K562 (cell line): ENCODE data around the gene CARF. TPM values are rescaled to one million over a fixed set of nuclear protein-coding genes. Genes with fewer than 3 reads are reported as not detected.
A peak's percentile ranks its signal among the peaks of the same experiment; 100 is the strongest.

Source experiments
- ATAC-seq: fragments of 200-7000 bp; cut with Tn5 transposase; 3 replicates; pipeline ENCODE4 v1.9.1; 2020; ENCODE audit warnings: moderate library complexity
- BruUV-seq: library from RNA; stranded (reverse); fragments of 400-500 nt; replicated peaks from 2 replicates; lab custom pipeline; 2021; lab: Mats Ljungman, UMichigan
- CTCF ChIA-PET: fragments of 300-600 bp; formaldehyde crosslinking; extraction: SDS; loops from one replicate; lab custom pipeline; 2021; ENCODE audit warnings: low intra/inter-chr PET ratio; lab: Yijun Ruan, JAX
- POLR2A ChIA-PET: fragments of 300-600, 350-650 bp; sonication (Branson Sonifier 250); formaldehyde crosslinking; extraction: SDS; loops from one replicate; lab custom pipeline; 2021; ENCODE audit warnings: antibody characterized with exemption, inconsistent platforms; lab: Yijun Ruan, JAX
- DNase-seq, 4 experiments: peaks; one replicate each; pipeline versions ENCODE4 v3.0.0 to v3.0.0-alpha.2; 2011 to 2018; ENCODE audit warnings: low spot score in 3 of 4, mixed read lengths in 3 of 4; ENCODE audit errors: extremely low read depth in 1 of 4
- FAIRE-seq: peaks from 2 replicates; lab custom pipeline; 2011; peaks lifted over from hg19 to GRCh38; lab: Jason Lieb, UNC
- H2AFZ ChIP-seq: 2 replicates; pipeline ENCODE4 v1.6.0; 2011; ENCODE audit warnings: low read depth, low read length, control low read depth, inconsistent platforms
- H3K27ac ChIP-seq: fragments of 200-600 bp; 3 replicates; pipeline ENCODE4 v1.8.0; 2011; ENCODE audit warnings: low read depth, mild to moderate bottlenecking, control low read depth, inconsistent platforms, low read length, moderate library complexity, mixed read lengths; ENCODE audit errors: extremely low read depth
- H3K27me3 ChIP-seq, 2 experiments: fragments of 300-600 bp in 1 of 2; 2 replicates in 1 of 2; 3 replicates in 1 of 2; pipeline versions ENCODE4 v1.6.0 to v1.8.0; 2011; ENCODE audit warnings: inconsistent platforms in 2 of 2, low read length in 2 of 2, mild to moderate bottlenecking in 1 of 2, mixed read lengths in 1 of 2, moderate library complexity in 1 of 2; ENCODE audit not compliant: control insufficient read depth in 2 of 2, insufficient read depth in 2 of 2
- H3K36me3 ChIP-seq: fragments of 300-600 bp; 3 replicates; pipeline ENCODE4 v1.8.0; 2011; ENCODE audit warnings: mild to moderate bottlenecking, low read length, inconsistent platforms; ENCODE audit not compliant: control insufficient read depth, insufficient read depth
- H3K4me1 ChIP-seq, 2 experiments: fragments of 200-600 bp in 1 of 2; replicated peaks in 1 of 2; 2 replicates in 1 of 2; 3 replicates in 1 of 2; pipeline versions ENCODE4 v1.5.1 to v1.8.0; 2011; ENCODE audit warnings: inconsistent platforms in 2 of 2, low read length in 2 of 2, mild to moderate bottlenecking in 1 of 2, mixed read lengths in 1 of 2, moderate library complexity in 1 of 2; ENCODE audit not compliant: control insufficient read depth in 2 of 2, insufficient read depth in 2 of 2
- H3K4me2 ChIP-seq: 2 replicates; pipeline ENCODE4 v1.6.1; 2011; ENCODE audit warnings: low read length, control low read depth, inconsistent platforms, mixed read lengths; ENCODE audit not compliant: insufficient read depth
- H3K4me3 ChIP-seq: fragments of 200-600 bp; sonication (generic), shearing (Covaris generic); 2 replicates; pipeline ENCODE4 v1.5.1; 2016; ENCODE audit warnings: control low read depth, inconsistent platforms
- H3K79me2 ChIP-seq: fragments of 200-600 bp; 3 replicates; pipeline ENCODE4 v1.8.0; 2011; ENCODE audit warnings: low read length, inconsistent platforms; ENCODE audit not compliant: control insufficient read depth, insufficient read depth
- H3K9ac ChIP-seq, 2 experiments: 2 replicates each; pipeline versions ENCODE4 v1.6.0 to v1.6.1; 2011; ENCODE audit warnings: low read depth in 2 of 2, low read length in 2 of 2, control low read depth in 1 of 2, inconsistent platforms in 1 of 2, mild to moderate bottlenecking in 1 of 2, mixed read lengths in 1 of 2; ENCODE audit not compliant: insufficient read depth in 1 of 2
- H3K9me1 ChIP-seq: one replicate; pipeline ENCODE4 v1.6.0; 2011; ENCODE audit warnings: inconsistent platforms, mild to moderate bottlenecking, low read length, moderate library complexity; ENCODE audit not compliant: control insufficient read depth, insufficient read depth
- H3K9me3 ChIP-seq: replicated peaks from 2 replicates; pipeline ENCODE4 v1.5.1; 2011; ENCODE audit warnings: low read depth, low read length, inconsistent platforms; ENCODE audit not compliant: control insufficient read depth, insufficient read depth
- H4K20me1 ChIP-seq: replicated peaks from 2 replicates; pipeline ENCODE4 v1.6.1; 2011; ENCODE audit warnings: low read length, inconsistent platforms, mixed read lengths; ENCODE audit not compliant: control insufficient read depth, insufficient read depth
- HNRNPK ChIP-seq: fragments of 200-400 bp; formaldehyde crosslinking; IDR thresholded peaks from one replicate; pipeline ENCODE4 v1.6.1; 2018; ENCODE audit warnings: mild to moderate bottlenecking, low read depth, low read length; ENCODE audit not compliant: poor library complexity, severe bottlenecking
- L3MBTL2 ChIP-seq: fragments of 450-650 bp; IDR thresholded peaks from 2 replicates; pipeline ENCODE4 v1.6.1; 2016; ENCODE audit warnings: mild to moderate bottlenecking, moderate library complexity
- LARP7 ChIP-seq: fragments of 450-650 bp; IDR thresholded peaks from 2 replicates; pipeline ENCODE4 v1.6.1; 2016
- RFX5 ChIP-seq: IDR thresholded peaks from 2 replicates; pipeline ENCODE4 v1.6.1; 2011; ENCODE audit warnings: low read depth, mild to moderate bottlenecking, improper control_type of control experiment, low read length
- SMAD2 ChIP-seq: fragments of 150-350 bp; IDR thresholded peaks from 2 replicates; pipeline ENCODE4 v1.6.1; 2014; ENCODE audit warnings: low read depth, mild to moderate bottlenecking, low read length
- ZNF121 ChIP-seq: sonication (generic); formaldehyde crosslinking; conservative IDR thresholded peaks from 2 replicates; pipeline ENCODE4 v1.8.0; 2022; ENCODE audit warnings: missing genetic modification reagents
- ZNF224 ChIP-seq: sonication (generic); formaldehyde crosslinking; IDR thresholded peaks from 2 replicates; pipeline ENCODE4 v1.8.0; 2022; ENCODE audit warnings: mild to moderate bottlenecking, missing genetic modification reagents
- ZNF436 ChIP-seq: fragments of 250-450, 450-650 bp; sonication (Bioruptor Pico); formaldehyde crosslinking; IDR thresholded peaks from 2 replicates; pipeline ENCODE4 v1.7.0; 2020; ENCODE audit warnings: mild to moderate bottlenecking
- ZSCAN32 ChIP-seq: fragments of 450-650 bp; formaldehyde crosslinking; IDR thresholded peaks from 2 replicates; pipeline ENCODE4 v1.4.0; 2020; ENCODE audit warnings: mild to moderate bottlenecking, moderate library complexity
- WGBS: fragments of 100-300 bp; shearing (Covaris generic); methylation state at CpG from one replicate; pipeline ENCODE4 v1.1.6; 2016; ENCODE audit warnings: low coverage, mixed read lengths; ENCODE audit not compliant: insufficient coverage; ENCODE audit errors: missing lambda C conversion rate; 5-methylcytosine and 5-hydroxymethylcytosine counted together
- in situ Hi-C: fragments of 300-500 bp; cut with MboI; formaldehyde crosslinking; loops from 4 replicates; pipeline ENCODE4 v1.15.0; 2018; ENCODE audit warnings: inconsistent platforms, mixed read lengths
- intact Hi-C: fragments of 100-400 bp; cut with micrococcal nuclease; formaldehyde crosslinking; loops from 2 replicates; pipeline ENCODE4 v1.14.2; 2022
- polyA plus RNA-seq, 8 experiments: library from polyadenylated mRNA; depleted of rRNA in 4 of 8; stranded (reverse) in 5 of 8; unstranded in 3 of 8; fragments of >200 nt; fragmentation: Nextera tagmentation in 2 of 8; fragmentation: Illumina TruSeq in 1 of 8; extraction: Ambion mirVana in 2 of 8; extraction: Trizol in 1 of 8; gene quantifications; 2 replicates each; pipeline versions ENCODE4 v1.2.1 to v1.2.3, GENCODE V29; 2011 to 2014; ENCODE audit warnings: inconsistent platforms in 1 of 8, missing spikeins in 1 of 8
- total RNA-seq, 7 experiments: library from RNA; depleted of rRNA in 6 of 7; stranded (reverse); fragments of >200 nt in 6 of 7; fragmentation: Illumina TruSeq in 2 of 7; extraction: Trizol in 2 of 7; gene quantifications; 2 replicates each; pipeline versions ENCODE4 v1.2.1 to v1.2.3, GENCODE V29; 2011 to 2021; ENCODE audit warnings: low replicate concordance in 1 of 7
- TF ChIP-seq, protein P1 (sequence below): sonication (generic); formaldehyde crosslinking; IDR thresholded peaks from 2 replicates; pipeline ENCODE4 v1.8.0; 2022; ENCODE audit warnings: missing genetic modification reagents, mild to moderate bottlenecking, borderline replicate concordance
- TF ChIP-seq, protein P2 (sequence below): IDR thresholded peaks from 2 replicates; pipeline ENCODE4 v1.6.1; 2016; ENCODE audit warnings: missing genetic modification characterization, missing compliant biosample characterization
- TF ChIP-seq, protein P3 (sequence below), 2 experiments: fragments of 250-450 bp in 1 of 2; fragments of 450-650 bp in 1 of 2; sonication (Bioruptor Pico) in 1 of 2; IDR thresholded peaks; 2 replicates each; pipeline versions ENCODE4 v1.6.1 to v1.8.0; 2016 to 2021; ENCODE audit warnings: mild to moderate bottlenecking in 2 of 2, moderate library complexity in 2 of 2, missing compliant biosample characterization in 1 of 2, missing genetic modification characterization in 1 of 2
- TF ChIP-seq, protein P4 (sequence below), 2 experiments: fragments of 200-800 bp in 1 of 2; sonication (Bioruptor generic) in 1 of 2; sonication (generic) in 1 of 2; formaldehyde crosslinking in 1 of 2; IDR thresholded peaks in 1 of 2; conservative IDR thresholded peaks in 1 of 2; 2 replicates each; pipeline versions ENCODE4 v1.5.0 to v1.6.1; 2016 to 2020; ENCODE audit warnings: missing compliant biosample characterization in 1 of 2, missing genetic modification characterization in 1 of 2, missing genetic modification reagents in 1 of 2

The CARF gene
- total and polyA plus RNA-seq, 9 of the 15 experiments (the other 6 are each of a cell fraction or from before 2014, with no cell fraction given) = 0.31 to 4.2 (median 1.2) TPM

- TF ChIP-seq, protein P1, sequence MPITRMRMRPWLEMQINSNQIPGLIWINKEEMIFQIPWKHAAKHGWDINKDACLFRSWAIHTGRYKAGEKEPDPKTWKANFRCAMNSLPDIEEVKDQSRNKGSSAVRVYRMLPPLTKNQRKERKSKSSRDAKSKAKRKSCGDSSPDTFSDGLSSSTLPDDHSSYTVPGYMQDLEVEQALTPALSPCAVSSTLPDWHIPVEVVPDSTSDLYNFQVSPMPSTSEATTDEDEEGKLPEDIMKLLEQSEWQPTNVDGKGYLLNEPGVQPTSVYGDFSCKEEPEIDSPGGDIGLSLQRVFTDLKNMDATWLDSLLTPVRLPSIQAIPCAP = no peak
- TF ChIP-seq L3MBTL2 = peak; percentile 68; the same call in 1 of the 2 replicates
- no peak for TF ChIP-seq SMAD2
- TF ChIP-seq HNRNPK = no peak
- no peak for TF ChIP-seq RFX5
- no peak for TF ChIP-seq ZNF121 (CRISPR knock-in tag)
- TF ChIP-seq, all 486 proteins: peak for 18
These were observed 70.9 kb downstream of the CARF start (continued) for GRCh38 chr2:202982779-202983491.

GRCh38 chr2:202989749-202990148, 77.7 kb downstream of the CARF start:
- no peaks in the 10 kb centered on the region for H3K4me1 ChIP-seq
- no peak overlapping the region for H3K4me2 ChIP-seq
- 67% methylated on average over 1 of the region's 1 CpG for WGBS
- no peak overlapping the region for H3K4me3 ChIP-seq
- no peak overlapping the region for H2AFZ ChIP-seq
- no peaks in the 10 kb centered on the region for H3K79me2 ChIP-seq
- no peaks in the 10 kb centered on the region for H3K27me3 ChIP-seq
- no TSS peak for BruUV-seq
- intact Hi-C loops = no loop called here
- POLR2A ChIA-PET = no interaction called here
- no peak for TF ChIP-seq LARP7
- TF ChIP-seq, protein P2, sequence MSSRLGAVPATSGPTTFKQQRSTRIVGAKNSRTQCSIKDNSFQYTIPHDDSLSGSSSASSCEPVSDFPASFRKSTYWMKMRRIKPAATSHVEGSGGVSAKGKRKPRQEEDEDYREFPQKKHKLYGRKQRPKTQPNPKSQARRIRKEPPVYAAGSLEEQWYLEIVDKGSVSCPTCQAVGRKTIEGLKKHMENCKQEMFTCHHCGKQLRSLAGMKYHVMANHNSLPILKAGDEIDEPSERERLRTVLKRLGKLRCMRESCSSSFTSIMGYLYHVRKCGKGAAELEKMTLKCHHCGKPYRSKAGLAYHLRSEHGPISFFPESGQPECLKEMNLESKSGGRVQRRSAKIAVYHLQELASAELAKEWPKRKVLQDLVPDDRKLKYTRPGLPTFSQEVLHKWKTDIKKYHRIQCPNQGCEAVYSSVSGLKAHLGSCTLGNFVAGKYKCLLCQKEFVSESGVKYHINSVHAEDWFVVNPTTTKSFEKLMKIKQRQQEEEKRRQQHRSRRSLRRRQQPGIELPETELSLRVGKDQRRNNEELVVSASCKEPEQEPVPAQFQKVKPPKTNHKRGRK (tag) = no peak
- TF ChIP-seq, protein P3, sequence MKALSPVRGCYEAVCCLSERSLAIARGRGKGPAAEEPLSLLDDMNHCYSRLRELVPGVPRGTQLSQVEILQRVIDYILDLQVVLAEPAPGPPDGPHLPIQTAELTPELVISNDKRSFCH (CRISPR knock-in tag; IDR thresholded peaks at IDR 0.05) = no peak
- TF ChIP-seq, protein P3 (tag; IDR thresholded peaks at IDR 0.05) = no peak
- TF ChIP-seq ZNF224 (CRISPR knock-in tag) = no peak
- no peak for TF ChIP-seq ZNF436 (CRISPR knock-in tag)
- TF ChIP-seq ZSCAN32 = no peak
- TF ChIP-seq, protein P4, sequence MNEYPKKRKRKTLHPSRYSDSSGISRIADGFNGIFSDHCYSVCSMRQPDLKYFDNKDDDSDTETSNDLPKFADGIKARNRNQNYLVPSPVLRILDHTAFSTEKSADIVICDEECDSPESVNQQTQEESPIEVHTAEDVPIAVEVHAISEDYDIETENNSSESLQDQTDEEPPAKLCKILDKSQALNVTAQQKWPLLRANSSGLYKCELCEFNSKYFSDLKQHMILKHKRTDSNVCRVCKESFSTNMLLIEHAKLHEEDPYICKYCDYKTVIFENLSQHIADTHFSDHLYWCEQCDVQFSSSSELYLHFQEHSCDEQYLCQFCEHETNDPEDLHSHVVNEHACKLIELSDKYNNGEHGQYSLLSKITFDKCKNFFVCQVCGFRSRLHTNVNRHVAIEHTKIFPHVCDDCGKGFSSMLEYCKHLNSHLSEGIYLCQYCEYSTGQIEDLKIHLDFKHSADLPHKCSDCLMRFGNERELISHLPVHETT (CRISPR knock-in tag; conservative IDR thresholded peaks at IDR 0.05 in 1 of 2, IDR thresholded peaks at IDR 0.05 in 1 of 2) = no peak
- TF ChIP-seq, all 486 proteins: peak for 0
- Histone ChIP-seq H3K36me3 (no peaks in the 10 kb centered on the region), H3K9me3 (no peaks in the 10 kb centered on the region), H4K20me1 (no peaks in the 10 kb centered on the region), H3K9me1 (no peaks in the 10 kb centered on the region), H3K9ac (no peak overlapping the region), H3K27ac (no peak overlapping the region)
- DNase-seq = no peak
- in situ Hi-C loops = no loop called here
- no peak for ATAC-seq
- CTCF ChIA-PET = no interaction called here
- no peak for FAIRE-seq
